Measurements from ENCODE around the gene ARHGAP26.

DNA sequence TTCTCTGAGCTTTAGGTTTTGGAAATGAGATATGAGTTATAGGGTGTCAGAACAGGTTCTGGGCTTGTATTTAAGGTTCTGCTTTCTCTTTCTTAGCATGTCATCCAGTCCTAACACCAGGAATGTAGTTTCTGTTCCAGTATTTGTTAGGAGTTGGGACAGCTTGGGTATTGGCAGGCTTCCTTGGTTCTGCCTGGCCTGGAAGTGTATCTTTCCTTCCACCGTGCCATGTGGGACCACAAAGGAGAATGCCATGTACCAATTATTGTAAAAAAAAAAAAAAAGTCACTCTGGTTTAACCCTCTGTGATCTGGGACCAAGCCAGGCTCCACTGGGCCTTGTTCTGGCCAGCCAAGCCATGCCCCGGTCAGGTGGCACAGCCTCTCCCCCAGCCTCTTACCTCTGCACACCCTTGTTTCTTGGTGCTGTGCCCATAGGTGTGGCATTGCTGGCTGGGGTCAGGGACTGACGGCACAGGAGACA, 47.8 kb downstream of the ARHGAP26 start:
- TF ChIP-seq POLR2AphosphoS5 (IDR thresholded peaks at IDR 0.05) = peak in 3 of 4 donors; percentile 13 to 49 (median 48)
- TF ChIP-seq, protein P1, sequence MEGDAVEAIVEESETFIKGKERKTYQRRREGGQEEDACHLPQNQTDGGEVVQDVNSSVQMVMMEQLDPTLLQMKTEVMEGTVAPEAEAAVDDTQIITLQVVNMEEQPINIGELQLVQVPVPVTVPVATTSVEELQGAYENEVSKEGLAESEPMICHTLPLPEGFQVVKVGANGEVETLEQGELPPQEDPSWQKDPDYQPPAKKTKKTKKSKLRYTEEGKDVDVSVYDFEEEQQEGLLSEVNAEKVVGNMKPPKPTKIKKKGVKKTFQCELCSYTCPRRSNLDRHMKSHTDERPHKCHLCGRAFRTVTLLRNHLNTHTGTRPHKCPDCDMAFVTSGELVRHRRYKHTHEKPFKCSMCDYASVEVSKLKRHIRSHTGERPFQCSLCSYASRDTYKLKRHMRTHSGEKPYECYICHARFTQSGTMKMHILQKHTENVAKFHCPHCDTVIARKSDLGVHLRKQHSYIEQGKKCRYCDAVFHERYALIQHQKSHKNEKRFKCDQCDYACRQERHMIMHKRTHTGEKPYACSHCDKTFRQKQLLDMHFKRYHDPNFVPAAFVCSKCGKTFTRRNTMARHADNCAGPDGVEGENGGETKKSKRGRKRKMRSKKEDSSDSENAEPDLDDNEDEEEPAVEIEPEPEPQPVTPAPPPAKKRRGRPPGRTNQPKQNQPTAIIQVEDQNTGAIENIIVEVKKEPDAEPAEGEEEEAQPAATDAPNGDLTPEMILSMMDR (IDR thresholded peaks at IDR 0.05) = no peak

Data from sigmoid colon (tissue), 4 donors.